Globus pallidus (tissue), 1 donor: ENCODE data around the gene SPP2.

Experiments
- DNase-seq: peaks from one replicate; pipeline ENCODE4 v3.0.0-alpha.2; 2015; ENCODE audit warnings: low spot score

The SPP2 gene

DNA sequence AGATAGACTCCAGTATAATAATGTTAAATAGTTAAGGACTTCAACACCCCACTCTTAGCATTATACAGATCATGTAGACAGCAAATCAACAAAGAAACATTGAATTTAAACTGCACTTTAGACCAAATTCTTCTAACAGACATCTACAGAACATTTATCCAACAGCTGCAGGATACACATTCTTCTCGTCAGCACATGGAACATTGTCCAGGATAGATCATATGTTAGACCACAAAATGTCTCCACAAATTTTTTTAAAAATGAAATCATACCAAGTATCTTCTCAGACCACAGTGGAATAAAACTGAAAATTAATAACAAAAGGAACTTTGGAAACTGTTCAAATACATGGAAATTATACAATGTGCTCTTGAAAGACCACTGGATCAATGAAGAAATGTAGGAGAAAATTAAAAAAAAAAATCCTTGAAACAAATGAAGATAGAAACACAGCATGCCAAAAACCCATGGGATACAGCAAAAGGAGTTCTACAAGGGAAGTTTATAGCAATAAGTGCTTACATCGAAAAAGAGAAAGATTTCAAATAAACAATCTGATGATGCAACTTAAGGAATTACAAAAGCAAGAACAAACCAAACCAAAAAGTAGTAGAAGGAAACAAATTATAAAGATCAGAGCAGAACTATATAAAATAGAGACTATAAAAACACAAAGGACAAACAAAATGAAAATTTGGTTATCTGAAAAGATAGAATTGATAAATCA lies 12.3 kb upstream of the SPP2 start:
- DNase-seq: no peak

DNA sequence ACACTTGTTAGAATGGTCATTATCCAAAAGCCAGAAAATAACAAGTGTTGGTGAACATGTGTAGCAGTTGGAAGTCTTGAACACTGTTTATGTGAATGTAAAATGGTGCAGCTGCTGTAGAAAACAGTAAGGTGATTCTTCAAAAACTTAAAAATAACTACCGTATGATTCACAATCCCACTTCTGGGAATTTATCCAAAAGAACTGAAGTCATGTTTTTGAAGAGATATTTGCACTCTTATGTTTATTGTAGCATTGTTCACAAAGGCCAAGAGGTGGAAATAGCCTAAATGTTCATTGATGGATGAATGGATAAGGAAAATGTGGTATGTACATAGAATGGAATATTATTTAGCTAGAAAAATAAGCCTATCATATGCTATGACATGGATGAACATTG lies 6.3 kb upstream of the SPP2 start:
- DNase-seq: no peak

DNA sequence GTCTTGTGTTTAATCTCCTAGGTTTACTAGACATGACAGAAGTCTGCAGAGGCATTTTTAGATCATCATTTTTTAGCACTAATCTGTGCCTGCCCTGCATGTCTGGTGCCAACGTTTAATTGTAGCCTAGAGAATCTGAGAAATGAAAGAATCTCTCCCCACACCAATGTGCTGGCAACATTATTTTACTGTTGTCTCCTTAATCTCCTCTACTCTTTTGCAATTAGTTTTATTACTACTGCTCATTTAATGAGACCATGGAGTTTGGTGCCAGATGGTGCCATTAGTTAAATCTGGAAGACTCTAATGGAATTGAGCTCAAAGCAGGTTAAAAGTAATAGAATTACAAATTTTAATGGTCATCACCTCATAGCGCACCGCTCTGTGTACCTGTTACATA lies 4.0 kb upstream of the SPP2 start:
- DNase-seq: no peak

DNA sequence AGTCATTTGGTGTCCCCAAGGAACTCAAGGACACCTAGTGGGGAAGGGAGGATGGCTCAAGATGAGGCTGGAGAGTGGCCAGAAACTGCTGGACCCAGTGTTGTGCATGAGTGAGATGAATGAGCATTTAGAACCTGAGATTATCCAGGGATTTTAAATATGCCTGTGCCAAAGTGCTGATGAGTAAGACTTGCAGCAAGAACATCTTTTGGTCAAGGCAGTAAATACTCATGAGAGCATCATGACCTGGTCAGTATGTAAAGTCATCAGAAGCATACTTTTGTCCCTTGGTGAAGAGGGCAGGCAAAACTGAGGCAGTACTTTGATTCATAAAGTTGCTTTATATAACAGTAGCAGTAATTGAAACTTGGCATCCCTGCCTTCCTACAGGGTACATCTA lies 3.1 kb upstream of the SPP2 start:
- DNase-seq: no peak

DNA sequence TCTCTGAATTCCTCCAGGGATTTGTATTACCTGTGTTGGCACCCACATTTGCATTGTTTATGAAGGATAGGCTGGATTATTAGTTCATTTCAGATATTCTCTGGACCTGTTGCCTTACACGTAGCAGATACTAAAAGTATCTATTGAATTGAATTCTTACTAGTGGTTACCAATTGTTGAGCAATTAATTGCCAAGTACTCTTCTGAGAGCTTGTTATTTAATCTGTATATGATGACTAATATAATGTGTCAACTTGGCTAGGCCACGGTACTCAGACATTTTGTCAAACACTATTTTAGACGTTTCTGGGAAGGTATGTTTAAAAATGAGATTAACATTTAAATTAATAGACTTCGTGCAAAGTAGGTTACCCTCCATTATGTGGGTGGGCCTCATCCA lies 2.5 kb upstream of the SPP2 start:
- no peak for DNase-seq

DNA sequence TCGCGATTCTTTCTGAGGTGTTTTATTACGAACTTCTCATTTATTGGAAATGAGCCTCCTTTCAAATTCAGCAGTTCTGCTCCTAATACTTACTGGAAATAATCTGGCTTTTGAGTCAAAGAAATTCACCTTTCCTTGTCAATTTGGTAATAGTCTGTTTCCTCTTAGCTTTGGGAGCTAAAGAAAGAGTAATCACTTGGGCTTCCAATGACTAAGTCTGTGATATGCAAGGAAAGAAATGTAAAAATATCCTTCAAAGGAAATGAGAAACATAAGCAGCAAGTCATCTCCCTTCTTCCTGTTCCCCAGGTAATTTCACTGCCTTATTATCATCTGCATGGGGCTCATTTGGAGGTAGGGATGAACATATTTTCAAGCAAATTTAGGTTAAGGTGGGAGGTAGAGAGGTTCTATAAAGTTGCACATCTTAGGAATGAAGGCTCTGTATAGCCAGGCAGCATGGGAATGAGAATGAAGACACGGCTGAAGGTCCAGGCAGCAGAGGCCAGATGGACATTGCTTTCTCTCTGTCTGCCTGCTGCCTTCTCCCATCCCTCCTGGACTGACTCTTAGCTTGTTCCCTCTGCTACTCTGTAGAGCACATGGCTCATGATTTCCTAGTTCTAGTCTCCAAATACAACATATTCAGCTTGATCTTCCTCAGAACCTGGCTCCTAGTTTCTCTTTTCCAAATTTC lies 1.0 kb downstream of the SPP2 start:
- no peak for DNase-seq

DNA sequence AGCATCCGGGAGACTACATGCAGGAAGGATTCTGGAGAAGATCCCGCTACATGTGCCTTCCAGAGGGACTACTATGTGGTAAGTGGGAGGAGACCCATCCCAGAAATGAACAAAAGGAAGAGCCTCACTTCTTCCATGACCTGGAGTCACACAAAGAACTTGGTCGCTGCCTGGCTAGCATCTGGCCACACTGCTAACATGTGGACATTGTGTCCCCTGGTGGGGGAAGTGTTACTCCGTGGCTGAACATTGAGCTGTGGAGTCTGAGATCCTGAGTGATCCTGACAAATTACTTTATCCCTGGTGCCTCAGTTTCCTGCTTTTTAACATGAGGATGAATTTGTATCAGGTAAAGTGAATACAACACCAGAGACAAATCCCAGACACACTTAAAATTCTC lies 8.4 kb downstream of the SPP2 start:
- no peak for DNase-seq

DNA sequence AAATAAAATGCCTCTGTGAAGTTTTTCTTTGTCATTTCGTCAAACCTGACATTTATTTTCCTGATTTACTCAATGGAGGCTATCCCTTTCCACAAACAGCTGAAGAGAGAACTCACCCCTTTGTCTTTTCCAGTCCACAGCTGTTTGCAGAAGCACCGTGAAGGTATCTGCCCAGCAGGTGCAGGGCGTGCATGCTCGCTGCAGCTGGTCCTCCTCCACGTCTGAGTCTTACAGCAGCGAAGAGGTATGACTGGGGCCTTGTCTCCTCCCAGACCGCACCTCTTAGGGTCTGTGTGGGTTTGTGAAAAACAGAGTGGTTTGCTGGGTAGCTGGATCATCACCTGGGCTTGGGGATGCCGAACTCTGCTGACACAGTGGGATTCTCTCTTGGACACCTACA lies 9.7 kb downstream of the SPP2 start:
- DNase-seq: no peak

DNA sequence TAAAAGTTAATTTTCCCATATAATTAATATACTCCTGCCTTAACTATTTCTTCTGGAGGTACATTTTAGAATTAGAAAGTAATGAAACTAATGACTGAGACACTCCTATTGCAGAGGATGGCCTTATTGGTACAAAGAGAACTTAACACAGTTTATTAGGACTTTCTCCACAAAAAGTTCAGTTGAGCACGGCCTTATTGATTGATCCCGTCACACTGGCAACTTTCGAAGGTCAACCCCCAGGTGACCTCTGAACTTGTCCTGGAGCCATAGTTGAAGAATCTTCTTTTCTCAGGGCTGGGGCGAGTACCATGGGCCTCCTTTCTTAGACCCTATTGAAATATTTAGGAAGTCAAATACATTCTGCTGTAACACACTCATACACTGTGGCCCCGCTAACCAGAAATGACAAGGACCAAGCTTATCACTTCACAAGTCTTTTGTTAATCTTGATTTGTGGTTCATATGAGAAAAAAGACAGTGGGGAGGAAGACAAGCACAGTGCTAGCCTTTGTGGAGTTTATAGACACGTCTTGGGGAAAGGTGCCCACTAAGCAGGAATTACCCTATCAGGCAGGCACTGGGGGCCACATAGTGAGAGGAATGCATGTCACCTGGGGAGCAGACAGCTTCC lies 11.2 kb downstream of the SPP2 start:
- no peak for DNase-seq

DNA sequence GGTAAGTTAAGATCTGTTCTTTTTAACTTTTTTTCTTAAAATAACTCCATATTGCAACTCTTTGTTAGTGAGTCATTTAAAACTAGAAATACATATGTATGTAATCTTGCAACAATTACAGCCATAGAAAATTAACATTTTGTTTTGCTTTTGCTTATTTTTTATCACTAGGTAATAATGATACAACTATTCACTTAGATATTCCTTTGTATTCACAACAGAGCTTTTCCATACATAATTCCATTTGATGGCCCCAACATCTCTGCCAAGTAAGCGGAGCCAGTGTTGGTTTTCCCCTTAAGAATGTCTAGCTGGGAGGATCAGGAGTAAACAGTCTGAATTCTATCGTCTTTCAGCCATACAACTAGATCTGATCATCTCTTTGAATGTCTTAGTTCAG lies 16.1 kb downstream of the SPP2 start:
- DNase-seq: no peak

DNA sequence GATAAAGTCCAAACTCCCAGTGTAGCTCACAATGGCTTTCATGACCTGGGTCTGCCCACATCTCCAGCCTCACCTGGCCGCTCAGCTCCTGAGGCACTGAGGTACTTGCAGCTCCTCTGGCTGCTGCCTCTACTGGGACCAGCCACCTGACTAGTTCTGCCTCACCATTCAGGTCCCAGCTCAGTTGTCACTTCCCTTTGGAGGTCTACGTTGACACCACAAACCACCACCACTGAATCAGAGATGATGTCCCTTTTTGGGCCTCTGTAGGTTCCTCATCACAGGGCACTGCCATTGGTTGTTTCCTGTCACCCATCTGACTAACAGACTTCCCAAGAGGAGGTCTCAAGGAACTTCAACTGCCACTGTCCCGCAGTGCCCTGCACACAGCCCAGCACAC lies 21.2 kb downstream of the SPP2 start:
- no peak for DNase-seq

DNA sequence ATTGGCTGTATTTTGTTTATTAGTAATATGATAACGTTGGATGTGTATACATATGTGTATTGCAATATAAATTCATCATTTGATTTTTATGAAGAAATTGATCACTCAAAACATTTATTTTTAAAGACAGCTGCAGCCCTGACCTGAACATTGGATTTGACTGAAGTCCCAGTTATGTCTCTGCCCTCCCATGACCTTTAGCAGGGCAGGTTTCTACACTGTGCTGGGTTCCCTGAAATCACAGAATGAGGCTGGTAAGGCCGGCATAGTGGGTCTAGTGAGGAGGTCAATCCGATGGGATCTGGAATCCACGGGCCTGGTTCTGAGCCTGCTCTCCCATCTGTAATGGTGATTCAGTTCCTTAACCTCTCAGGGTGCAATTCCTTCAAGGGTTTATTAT lies 22.0 kb downstream of the SPP2 start:
- DNase-seq: no peak

DNA sequence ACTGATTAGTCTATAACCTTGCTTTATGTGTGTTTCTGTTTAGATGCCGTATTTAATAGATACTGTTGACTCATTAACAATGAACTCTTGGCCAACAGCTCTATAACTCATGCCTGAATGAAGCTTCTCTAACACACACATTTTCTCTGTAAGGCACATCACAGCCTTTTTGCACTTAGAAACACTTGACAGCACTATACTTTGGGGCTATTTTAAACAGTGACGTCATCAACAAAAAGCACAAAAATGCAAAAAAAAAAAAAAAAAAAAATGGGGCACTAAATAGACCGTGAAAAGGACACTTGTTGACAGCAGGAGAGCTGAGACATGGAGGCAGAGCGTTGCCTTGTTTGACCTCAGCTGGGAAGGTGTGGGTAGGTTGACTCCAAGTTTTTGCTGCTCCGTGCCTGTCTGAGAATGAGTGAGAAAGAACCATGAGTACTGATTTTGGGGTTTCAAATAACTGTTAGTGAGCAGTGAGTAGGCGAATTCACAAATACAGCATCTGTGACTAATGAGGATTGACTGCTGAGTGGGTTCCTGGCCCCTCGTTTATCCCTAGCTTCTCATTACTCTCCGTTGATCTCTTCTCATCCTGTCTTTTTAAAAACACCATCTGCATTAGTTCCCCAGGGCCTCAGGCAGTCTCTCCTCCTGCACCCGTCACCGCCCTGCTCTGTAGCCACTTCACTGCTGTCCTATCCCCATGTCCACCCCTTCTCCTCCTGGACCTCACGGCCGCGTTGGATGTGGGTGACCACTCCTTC lies 24.4 kb downstream of the SPP2 start:
- DNase-seq: no peak

DNA sequence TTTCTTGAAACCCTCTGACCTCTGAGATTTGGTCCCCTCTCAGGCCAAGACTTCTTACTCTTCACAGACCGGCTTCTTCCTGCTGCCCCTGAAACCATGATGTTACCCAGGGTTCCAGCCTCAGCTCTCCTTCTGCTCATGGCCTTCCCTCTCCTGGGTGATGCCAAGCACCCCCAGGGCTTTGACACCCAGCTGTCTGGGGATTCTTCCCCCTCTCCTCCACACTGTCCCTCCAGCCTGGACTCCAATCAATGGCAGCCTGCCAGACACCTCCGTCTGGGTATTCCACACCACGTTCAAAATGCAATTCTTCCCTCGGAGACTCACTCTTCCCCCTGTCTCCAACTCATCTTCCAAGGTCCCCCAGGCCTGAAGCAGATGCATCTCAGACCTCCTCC lies 25.0 kb downstream of the SPP2 start:
- no peak for DNase-seq

DNA sequence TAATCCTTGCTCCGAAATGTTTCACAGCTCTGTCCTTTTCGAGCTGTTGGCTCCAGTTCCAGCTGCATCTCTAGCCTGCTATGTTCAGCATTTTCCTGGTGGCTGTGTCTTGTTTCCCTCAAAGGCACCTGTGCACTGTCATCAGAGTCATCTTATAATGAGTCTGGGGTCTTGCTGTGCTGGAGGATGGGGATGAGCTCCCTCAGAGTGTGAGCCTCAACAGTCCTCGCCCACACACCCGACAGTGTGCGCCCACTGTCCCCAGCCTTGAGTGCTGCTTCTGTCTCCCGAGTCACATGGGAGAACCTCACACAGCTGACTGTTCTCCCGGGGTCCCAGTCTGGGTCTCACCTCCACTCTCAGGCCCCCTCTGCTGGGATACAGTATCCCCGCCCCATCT lies 25.4 kb downstream of the SPP2 start:
- DNase-seq: no peak

DNA sequence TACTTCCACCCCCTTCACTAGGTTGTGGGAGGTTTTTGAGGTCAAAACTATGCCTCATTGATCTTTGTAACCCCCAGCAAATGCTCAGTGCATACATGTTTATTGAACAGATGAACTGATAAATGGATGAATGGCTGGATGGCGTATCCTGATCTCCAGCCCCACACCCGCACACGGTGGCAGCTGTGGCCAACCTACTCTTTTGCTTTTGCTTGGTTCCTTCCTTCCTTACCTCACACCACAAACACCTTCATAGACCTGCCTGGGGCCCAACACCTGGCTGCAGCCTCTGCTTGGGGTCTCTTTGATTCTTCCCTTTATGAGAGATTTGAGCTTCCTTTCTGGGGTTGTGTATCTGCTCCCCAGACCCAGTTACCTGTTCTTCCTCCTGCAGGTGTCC lies 25.9 kb downstream of the SPP2 start:
- no peak for DNase-seq

DNA sequence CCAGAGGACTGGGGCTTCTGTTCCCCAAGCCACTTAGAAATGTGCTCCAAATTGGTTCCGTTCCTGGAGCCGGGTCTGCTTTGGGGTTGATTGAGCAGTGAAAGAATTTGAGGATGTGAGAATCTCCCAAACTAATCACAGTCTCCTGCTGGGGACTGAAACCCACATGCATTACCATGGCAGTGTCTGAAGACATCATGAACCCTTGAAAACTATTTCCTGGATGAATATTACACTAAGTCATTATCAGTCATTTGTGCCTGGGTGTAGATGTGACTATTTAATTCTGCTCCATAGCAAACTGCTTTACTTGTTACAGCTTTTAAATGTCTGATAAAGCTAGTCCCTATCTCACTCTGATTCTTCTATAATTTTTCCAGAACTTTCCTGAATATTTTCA lies 27.6 kb downstream of the SPP2 start:
- DNase-seq: no peak

DNA sequence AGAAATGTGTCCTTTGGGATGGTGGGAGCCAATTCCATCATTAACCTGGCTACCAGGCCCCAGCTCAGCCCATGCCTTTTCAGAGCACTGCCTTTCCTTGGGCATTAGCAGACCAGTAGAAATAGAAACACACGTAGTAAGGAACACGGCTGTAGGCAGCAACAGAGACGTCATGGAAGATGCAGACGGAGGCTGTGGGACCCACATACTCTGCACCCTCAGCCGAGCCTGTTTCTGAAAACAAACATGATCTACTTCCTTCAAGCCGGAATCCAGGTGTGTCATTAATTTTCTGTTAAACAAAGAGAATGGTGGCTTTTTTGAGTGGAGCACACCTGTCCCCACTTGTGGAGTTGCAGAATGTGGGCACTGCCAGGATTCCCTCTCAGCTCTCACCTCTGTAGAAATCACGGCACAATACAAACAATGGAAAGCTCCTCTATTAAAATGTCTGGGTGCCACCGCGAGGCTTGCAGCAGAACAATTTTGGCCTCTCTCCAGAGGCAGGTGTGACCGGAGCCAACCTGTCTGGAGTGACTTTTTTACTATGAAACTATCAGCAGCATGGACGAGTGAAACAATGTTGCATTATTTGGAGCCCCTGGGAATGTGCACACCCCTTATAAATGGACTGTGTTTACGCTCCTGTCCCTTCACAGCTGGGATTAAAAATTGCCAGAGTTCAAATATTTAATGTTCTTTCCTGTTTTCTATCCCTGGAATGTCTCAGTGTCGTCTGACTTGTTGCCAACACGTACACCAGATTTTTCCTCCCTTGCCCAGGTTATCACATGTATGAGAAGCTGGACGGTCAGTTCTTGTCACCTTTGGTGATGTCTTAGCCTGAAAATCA lies 31.7 kb downstream of the SPP2 start:
- DNase-seq: no peak

DNA sequence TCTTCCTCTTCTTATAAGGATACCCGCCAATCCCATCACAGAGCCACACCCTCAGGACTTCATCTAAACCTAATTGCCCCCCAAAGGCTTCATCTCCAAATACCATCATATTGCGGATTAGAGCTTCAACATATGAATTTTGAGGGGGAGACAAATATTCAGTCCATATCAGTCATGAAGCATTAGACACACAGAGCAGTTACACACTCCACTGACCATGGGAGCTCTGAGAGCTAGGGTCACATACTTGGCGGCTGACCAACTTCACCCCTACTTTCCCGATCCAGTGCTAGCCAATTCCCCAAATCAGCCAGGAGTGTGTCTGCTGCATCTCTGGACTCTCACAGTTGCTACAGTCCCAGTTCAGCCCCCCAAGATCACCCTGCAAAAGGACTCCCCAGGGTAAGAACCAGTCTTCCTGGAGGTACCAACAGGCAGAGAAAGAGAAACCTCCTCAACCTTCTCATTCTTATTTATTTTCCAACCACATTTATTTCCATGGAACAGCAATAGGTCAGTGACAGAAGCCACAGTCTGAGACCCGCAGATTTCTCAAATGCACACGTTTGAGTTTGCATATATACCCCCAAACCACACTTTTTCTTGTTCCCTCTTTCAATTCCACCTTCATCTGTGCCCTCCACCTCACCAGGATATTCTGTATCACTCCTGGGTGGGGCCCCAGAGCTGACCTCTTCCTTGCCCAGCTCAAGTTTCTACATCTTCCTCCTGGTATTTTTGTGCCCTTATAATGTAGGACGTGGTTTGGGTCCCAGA lies 33.3 kb downstream of the SPP2 start:
- no peak for DNase-seq

DNA sequence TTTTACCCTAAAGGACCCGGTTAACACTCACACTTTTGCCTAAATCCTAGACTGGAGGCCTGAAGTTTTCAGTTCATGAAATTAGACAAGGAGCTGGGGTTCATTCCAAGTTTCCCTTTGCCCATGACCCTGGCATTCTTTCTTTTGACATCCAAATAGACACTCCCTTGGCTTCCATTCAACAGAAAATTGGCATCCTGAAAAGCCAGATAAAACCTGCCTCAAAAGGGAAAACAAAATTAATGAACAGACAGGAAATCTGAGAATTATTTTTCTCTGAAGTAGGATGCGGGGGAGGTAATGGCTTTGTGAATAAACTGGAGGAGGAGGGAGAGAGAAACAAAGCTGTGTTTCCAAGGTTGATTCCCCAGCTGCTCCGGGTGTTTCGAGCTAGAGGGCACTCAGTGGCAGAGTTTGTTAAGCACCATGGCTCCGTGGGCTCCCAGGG lies 41.0 kb downstream of the SPP2 start:
- peak; percentile 1 for DNase-seq

DNA sequence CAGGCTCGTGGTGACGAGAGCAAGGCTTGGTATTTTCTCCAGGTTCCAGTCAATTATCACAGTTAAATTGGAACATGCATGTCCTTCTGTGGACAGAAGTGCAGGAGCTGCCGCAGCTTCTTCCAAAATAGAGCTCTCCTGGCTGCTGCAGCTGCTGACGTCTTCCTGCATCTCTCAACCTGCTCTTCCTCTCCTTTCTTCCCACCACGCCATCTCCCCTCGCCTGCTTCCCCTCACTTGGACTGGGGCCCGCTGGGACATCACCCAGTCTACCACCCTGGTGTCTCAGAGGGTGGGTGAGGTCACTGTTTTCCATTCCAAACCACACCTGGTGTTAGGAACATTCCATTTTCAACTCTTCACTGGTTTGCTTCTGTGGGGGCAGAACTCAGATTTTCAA lies 41.4 kb downstream of the SPP2 start:
- DNase-seq: no peak
